CD4-positive, alpha-beta T cell treated with Interleukin-17A for 1 hour (primary cell): ENCODE measurements around the gene NDUFA7.

Experiments
- DNase-seq: peaks from one replicate; pipeline ENCODE4 v3.0.0-alpha.2; 2020

NDUFA7 gene

DNA sequence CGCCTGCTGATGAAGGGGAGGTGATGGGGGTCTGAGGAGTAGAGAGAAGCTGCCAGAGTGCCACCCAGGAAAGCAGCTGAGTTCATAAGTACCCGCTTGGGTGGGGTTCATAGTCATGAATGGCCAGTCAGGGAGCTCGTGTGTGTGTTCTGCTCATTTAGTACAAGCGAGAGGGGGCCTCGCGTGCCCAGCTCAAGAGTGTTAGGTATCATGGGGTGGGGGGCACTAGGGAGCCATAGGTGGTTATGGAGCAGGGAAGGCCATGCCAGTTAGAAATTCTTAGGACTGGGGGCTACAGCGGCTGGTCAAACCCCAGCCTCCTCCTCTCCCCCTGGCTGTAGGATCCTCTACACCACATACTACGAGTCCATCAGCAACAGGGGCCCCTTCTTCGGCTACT is 59.8 kb downstream of the NDUFA7 start:
- no peak for DNase-seq
